Stimulated activated CD8-positive, alpha-beta memory T cell treated with anti-CD3 and anti-CD28 coated beads, Interleukin-7, amount 100 ng/mL, for 24 hours (primary cell): ENCODE measurements around the gene SSTR5.

Experiments
- DNase-seq: peaks from one replicate; pipeline ENCODE4 v3.0.0-alpha.2; 2020; ENCODE audit warnings: low read depth

Gene SSTR5

DNA sequence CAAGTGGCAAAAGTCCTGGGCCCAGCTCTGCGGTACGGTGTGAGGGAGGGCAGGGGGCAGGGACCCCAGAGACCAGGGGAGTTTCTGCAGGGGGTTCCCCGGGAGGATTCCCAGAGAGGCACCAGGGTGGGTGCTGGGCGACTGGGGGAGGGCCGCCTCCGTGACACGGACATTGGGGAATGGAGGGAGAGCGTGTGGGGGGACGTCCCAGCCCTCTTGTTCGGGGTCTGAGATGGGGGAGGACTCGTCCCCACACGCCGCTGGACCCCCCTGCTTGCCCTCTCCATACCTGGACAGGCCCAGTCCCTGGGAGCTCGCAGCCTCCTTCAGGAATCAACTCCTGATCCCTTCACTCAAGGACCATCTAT, 49.8 kb downstream of the SSTR5 start:
- DNase-seq: no peak

DNA sequence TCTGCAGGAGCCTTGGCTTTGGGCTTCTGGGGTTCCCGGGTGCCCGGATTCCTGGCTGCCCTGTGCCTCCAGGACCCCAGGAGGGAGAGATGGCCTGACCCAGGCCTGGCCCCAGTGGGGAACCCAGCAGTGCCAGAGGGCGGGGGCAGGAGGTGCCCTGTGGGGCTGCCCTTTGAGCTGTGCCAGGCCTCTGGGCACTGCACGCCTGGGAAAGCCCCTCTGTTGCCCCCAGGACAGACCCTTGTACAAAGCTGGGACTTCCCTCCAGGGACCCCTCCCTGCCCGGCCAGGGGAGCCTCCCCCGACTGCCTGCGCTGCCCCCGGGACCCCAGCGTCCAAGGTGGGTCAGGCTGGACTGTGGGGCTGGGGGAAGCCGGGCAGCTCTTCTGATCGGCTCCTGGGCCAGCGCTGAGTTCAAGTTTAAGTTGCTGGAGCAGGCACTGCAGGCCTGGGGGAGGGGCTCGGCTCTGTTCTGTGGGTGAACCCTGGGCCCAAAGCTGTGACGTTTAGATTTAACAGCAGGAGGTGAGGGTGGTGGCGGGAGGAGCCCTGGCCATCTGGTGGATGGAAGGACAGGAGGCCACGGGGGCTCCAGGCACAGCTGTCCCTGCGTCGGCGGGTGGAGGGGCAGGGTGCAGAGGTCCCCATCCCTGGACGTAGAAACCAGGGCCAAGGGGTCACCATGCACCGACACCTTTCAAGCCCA, 51.1 kb downstream of the SSTR5 start:
- DNase-seq: no peak

DNA sequence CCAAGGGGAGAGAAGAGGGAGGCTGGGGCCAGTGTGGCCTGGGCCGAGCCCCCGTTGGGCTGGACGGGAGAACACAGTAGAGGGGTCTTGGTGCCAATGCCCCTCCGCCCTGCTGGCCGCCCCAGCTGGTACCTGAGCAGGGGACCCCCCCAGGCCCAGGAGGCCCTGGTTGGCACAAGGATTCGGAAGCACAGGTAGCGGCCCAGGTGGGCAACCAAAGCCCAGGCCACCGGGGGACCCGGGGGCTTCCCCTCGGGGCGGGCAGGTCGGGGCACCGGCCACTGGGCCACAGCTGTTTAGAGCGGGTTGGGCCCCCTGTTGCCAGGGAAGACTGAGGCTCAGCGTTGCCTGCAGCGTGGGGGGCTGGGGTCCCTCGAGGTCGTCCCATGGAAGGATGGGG, 51.7 kb downstream of the SSTR5 start:
- DNase-seq: no peak

DNA sequence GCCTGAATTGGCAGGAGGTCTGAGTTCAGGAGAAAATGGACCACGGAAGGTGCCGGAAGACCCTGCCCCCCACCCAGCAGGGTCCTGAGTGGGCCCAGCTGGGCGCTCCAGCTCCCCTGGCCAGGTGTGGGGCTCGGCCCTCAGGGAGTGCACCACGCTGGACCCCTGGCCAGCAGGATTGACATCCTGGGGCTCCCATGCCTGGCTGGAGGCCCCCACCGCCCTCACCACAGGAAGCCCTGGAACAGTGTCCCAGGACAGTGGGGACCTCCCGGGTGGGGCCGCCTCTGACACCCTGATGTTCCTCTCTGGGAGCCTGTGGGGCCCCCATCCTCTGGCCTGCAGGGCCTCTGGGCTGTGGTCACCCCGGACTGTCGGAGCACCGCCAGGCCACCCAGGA, 52.2 kb downstream of the SSTR5 start:
- no peak for DNase-seq

DNA sequence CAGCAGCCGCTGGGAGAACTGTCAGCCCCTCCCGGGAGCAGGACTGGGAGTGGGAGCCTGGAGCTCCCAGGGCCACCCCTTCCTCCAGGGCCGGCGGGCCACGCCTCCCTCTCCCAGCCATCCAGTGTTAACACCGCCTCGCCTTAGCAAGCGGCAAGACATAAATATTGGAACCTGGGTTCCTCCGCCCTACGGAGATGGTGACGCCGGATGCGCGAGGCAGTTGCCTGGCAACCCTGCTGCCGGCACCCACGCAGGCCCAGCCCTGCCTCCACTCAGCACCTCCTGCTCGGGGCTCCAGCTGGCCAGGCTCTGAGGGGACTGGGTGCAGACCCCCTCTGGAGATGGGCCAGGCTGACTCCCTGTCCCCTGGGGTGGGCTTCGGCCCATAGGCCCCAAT, 52.9 kb downstream of the SSTR5 start:
- no peak for DNase-seq

DNA sequence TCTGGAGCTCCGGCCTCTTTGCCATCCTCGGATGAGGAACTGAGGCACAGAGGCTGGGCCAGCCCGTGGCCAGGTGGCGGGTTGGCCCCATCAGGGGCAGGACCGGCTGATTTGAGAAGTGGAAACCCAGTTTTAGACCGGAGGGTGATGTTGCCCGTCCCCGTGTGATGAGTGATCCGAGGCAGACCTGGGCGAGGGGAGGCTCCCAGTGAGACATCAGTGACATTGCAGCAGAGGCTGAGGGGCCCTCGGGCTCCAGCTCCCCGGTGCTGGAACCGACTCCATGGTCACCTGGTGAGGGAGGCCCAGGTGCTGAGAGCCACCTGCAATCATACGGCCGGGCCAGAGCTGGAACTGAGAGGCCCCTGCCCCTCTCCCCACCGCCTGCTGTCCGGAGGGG, 53.5 kb downstream of the SSTR5 start:
- no peak for DNase-seq

DNA sequence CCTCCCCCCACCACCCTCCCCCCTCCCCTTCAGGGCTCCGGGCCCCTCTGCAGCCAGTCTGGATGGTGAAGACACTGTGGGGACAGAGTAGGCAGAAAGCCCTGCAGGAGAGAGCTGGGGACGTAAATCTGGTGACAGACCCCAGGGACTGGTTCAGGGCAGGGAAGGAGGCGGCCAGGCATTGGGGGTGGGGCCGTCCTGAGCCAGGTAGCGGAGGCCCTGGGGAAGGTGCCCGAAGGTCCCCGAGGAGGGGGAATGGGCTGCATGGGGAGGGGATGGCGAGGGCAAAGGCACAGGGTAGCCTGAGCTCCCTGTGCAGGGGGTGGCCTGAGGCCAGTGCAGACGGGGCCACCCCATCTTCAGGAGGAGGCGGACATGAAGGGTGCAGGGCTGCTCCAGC, 54.0 kb downstream of the SSTR5 start:
- no peak for DNase-seq

DNA sequence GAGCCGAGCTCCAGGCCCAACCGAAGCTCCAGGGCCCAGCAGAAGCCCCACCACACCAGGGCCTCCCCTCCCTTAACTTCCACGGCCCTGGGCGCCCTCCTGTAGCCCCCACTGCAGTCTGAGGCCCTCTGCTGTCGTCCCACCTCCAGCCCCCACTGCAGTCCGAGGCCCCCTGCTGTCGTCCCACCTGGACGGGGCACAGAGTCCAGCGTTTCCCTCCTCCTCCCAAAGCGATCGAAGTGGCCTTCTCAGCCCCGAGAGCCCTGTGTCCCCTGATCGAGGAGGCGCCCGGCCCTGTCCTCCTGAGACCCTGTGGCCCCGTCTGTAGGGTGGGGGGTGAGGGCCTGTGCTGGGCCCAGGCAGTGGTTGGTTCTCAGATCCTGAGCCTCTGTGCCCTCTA, 54.6 kb downstream of the SSTR5 start:
- DNase-seq: no peak

DNA sequence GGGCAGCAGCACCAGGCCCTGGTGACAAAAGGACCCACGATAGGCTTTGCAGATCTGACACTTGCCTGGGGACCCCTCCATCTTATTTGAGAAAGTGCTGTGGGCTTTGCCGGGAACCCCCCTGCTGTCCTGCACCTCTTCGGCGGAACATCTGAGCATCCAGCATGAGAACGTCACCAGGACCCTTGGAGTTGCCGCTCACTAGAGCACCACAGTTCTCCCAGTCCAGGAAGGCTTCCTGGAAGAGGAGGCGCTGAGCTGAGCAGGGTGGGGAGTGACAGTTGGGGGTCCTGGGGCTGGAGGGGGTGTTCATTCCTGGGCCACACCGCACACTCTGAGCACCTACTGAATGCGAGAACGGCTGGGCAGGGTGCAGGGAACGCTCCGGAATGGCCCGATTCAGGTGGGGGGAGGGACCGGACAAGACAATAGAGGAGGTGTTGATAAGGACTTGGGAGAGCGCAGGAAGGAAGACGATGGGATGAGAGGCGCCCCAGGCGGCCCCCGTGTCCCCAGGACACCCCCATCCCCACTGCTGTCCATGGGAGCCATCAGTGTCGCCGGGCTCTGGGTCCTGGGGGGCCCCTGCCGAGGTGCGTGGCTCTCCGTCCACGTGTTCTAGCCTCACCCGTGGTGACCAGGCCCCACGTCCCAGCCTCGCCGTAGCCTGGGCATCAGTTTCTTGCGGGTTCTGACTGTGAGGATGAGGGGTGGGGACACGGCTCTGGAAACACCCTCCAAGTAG, 55.6 kb downstream of the SSTR5 start:
- DNase-seq: no peak

DNA sequence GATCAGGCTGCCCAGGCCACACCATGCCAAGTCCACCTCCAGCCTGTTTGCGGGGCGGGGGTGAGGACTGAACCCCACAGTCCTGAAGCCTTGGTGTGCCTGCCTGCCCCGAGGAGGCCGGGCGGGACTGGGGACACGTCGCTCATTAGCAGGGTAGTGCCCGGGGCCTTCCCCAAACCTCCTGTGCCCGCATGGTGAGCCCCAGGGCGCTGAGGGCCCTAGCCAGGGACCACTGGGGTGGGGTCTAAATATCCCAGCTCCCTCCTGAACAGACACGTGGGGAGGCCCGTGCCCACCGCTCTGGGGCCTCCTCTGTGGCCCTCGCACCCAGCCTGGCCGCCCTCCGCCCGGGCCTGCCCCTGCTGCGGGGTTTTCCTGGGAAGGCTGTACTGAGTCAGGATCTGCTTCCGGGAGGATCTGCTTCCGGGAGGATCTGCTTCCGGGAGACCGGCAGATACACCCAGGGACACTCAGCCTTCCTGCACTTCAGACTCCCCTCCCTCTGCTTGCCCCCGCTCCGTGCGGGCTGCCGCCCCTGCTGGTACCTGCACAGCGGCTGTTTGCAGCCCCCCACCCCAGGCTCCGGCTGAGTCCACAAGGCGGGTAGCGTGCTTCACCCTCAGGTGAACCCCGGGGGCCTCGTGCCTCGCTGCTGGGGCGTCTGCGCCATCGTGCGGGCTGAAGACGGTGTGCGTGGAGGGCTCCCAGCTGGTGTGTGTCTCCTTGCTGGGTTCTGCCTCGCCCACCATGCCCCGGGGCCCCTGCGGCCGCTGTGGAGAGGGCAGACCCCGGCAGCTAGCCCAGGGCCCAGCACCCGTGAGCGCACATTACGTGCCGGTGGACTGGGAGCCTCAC, 56.8 kb downstream of the SSTR5 start:
- DNase-seq: no peak

DNA sequence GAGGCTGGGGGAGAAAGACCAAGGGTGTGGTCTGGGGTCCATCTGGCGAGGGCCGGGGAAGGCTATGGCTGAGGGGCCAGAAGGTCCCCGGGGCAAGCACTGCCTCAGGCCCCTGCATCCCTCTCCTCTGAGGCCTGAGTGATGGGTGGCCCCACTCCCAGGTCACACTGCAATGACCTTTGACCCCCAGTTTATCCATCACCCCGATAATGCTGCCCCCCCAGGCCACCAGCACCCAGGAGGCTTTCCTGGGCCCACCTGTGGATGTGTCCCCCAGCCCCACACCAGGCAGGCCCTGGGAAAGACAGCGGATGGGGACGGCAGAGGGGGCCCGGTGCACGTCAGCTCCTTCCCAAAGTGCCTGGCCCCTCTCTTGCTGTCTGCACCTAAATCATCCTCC, 57.8 kb downstream of the SSTR5 start:
- no peak for DNase-seq
